Suprapubic skin (tissue), 3 donors: Measurements from ENCODE around the gene NOS1AP.

Experiments used
- CTCF ChIP-seq, 2 donors: fragments of 200-600 bp in 1 of 2; fragments of 450-650 bp in 1 of 2; sonication (generic) in 1 of 2; IDR thresholded peaks; one replicate each; pipeline ENCODE4 v1.5.1; 2016 to 2019; ENCODE audit warnings: antibody characterized with exemption in 2 of 2, mild to moderate bottlenecking in 1 of 2, moderate library complexity in 1 of 2
- POLR2AphosphoS5 ChIP-seq, 3 donors: sonication (generic); formaldehyde crosslinking; IDR thresholded peaks; one replicate each; pipeline ENCODE4 v1.6.1; 2017; ENCODE audit warnings: antibody characterized with exemption in 3 of 3

- TF ChIP-seq CTCF (IDR thresholded peaks at IDR 0.05): no peak
- TF ChIP-seq POLR2AphosphoS5 (IDR thresholded peaks at IDR 0.05): no peak
These were observed 246.7 kb downstream of the NOS1AP start for GRCh38 chr1:162316187-162316586.
